GM12872 (cell line): ENCODE measurements around the gene MAP2K1.
A peak's percentile ranks its signal among the peaks of the same experiment; 100 is the strongest.

ENCODE experiments used
- CTCF ChIP-seq: IDR thresholded peaks from 3 replicates; pipeline ENCODE4 v1.5.1; 2011; ENCODE audit warnings: low read depth, mild to moderate bottlenecking, low read length, moderate library complexity; ENCODE audit not compliant: insufficient read depth

The MAP2K1 gene

GRCh38 chr15:66369773-66370651 is 16.7 kb upstream of the MAP2K1 start:
- no peak for TF ChIP-seq CTCF

- TF ChIP-seq CTCF, result no peak
Observed at GRCh38 chr15:66374179-66374578, 12.5 kb upstream of the MAP2K1 start.

- TF ChIP-seq CTCF, result no peak
Observed at GRCh38 chr15:66378814-66379430, 7.8 kb upstream of the MAP2K1 start.

GRCh38 chr15:66387163-66388042 is 691 bp downstream of the MAP2K1 start:
- TF ChIP-seq CTCF, result peak; percentile 72

GRCh38 chr15:66388043-66388363 is 1.3 kb downstream of the MAP2K1 start:
- TF ChIP-seq CTCF, result no peak

GRCh38 chr15:66388576-66388975 is 1.9 kb downstream of the MAP2K1 start:
- no peak for TF ChIP-seq CTCF
